Sigmoid colon (tissue), 7 donors: ENCODE data around the gene CAMTA1. TPM values are rescaled to one million over a fixed set of nuclear protein-coding genes. Genes with fewer than 3 reads are reported as not detected.

Experiments
- DNase-seq: peaks from one replicate; pipeline ENCODE4 v3.0.0-alpha.2; 2019
- H3K27ac ChIP-seq, 4 donors: fragments of 200-600 bp; sonication (generic); one replicate each; pipeline ENCODE4 v1.5.1; 2016 to 2019; ENCODE audit warnings: mild to moderate bottlenecking in 1 of 4
- H3K27me3 ChIP-seq, 3 donors: fragments of 200-600 bp; sonication (generic); one replicate each; pipeline ENCODE4 v1.5.1; 2019; ENCODE audit warnings: mild to moderate bottlenecking in 1 of 3
- H3K36me3 ChIP-seq, 4 donors: fragments of 200-600 bp; sonication (generic); one replicate each; pipeline ENCODE4 v1.5.1; 2016 to 2019
- H3K4me1 ChIP-seq, 4 donors: fragments of 200-600 bp; sonication (generic); one replicate each; pipeline ENCODE4 v1.5.1; 2017 to 2019
- H3K4me3 ChIP-seq, 4 donors: fragments of 200-600 bp; sonication (generic); one replicate each; pipeline ENCODE4 v1.5.1; 2017 to 2019; ENCODE audit warnings: mild to moderate bottlenecking in 2 of 4, moderate library complexity in 1 of 4
- H3K9me3 ChIP-seq, 4 donors: fragments of 200-600 bp in 3 of 4; sonication (generic) in 3 of 4; one replicate each; pipeline versions ENCODE4 v1.5.1 to v1.6.1; 2013 to 2019
- CTCF ChIP-seq, 4 experiments: fragments of 450-650 bp in 3 of 4; fragments of 200-600 bp in 1 of 4; IDR thresholded peaks; one replicate each; pipeline ENCODE4 v1.5.1; 2016 to 2019; ENCODE audit warnings: antibody characterized with exemption in 4 of 4, mild to moderate bottlenecking in 3 of 4, moderate library complexity in 2 of 4
- EP300 ChIP-seq, 4 donors: sonication (generic); formaldehyde crosslinking; IDR thresholded peaks; one replicate each; pipeline ENCODE4 v1.6.1; 2017; ENCODE audit warnings: antibody characterized with exemption in 4 of 4
- POLR2A ChIP-seq, 2 donors: fragments of 450-650 bp; IDR thresholded peaks; one replicate each; pipeline ENCODE4 v1.6.1; 2016; ENCODE audit warnings: antibody characterized with exemption in 2 of 2, mild to moderate bottlenecking in 2 of 2, moderate library complexity in 2 of 2
- POLR2AphosphoS5 ChIP-seq, 4 donors: sonication (generic); formaldehyde crosslinking; IDR thresholded peaks; one replicate each; pipeline ENCODE4 v1.6.1; 2017; ENCODE audit warnings: antibody characterized with exemption in 4 of 4
- WGBS, 2 donors: extraction: QIAGEN DNeasy Blood & Tissue Kit; methylation state at CpG; one replicate each; pipeline ENCODE4 v1.1.7; 2013; 5-methylcytosine and 5-hydroxymethylcytosine counted together
- intact Hi-C: fragments of 100-400 bp; cut with DNase I; formaldehyde crosslinking; loops from one replicate; pipeline ENCODE4 v1.15.1; 2023
- polyA plus RNA-seq, 3 donors: library from polyadenylated mRNA; stranded (reverse); fragments of 200-250 nt; gene quantifications; one replicate each; pipeline ENCODE4 v1.2.3, GENCODE V29; 2013
- total RNA-seq, 4 donors: library from RNA; depleted of rRNA; stranded (reverse); fragments of >200 nt; gene quantifications; one replicate each; pipeline ENCODE4 v1.1.0, GENCODE V29; 2016
- donor health status: healthy with polysubstance abuse.
- donor health status: Bipolar disorder and iron deficiency.
- donor health status: healthy.

The CAMTA1 gene
- total and polyA plus RNA-seq, 7 donors: 97.9 to 196 (median 177) TPM

DNA sequence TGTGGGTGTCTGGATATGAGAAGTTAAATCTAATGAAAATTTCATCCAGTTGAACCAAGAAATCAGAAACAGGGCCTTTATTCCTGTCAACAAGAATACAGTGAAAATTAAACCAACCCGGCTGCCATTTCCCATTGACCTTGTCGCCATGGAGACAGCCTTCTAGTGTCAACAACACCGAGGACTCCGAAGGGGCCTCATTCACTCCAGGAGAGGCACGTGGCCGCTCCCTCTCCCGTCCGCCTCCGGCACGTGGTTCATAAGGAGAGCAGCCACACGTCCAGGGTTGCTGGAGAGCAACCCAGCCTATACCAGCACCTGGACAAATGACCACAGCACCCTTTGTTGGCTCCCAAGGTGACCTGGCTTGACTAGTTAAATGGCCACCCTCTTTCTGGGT is 865.5 kb downstream of the CAMTA1 start:
- WGBS, 2 donors: 15 to 58% methylated on average over 11 of the region's 11 CpGs
- DNase-seq: no peak
- peaks cover 0 to 9% (median 4%) of the 10 kb centered on the region in 4 donors for H3K4me1 ChIP-seq
- no peak for TF ChIP-seq CTCF (IDR thresholded peaks at IDR 0.05)
- TF ChIP-seq POLR2AphosphoS5 (IDR thresholded peaks at IDR 0.05): no peak
- no peak for TF ChIP-seq EP300 (IDR thresholded peaks at IDR 0.05)
- no peak for TF ChIP-seq POLR2A (IDR thresholded peaks at IDR 0.05)
- intact Hi-C loops: no loop called here
- no peaks in the 10 kb centered on the region for H3K36me3 ChIP-seq
- H3K27ac ChIP-seq: no peak overlapping the region
- H3K4me3 ChIP-seq: no peak overlapping the region
- H3K9me3 ChIP-seq: no peaks in the 10 kb centered on the region
- H3K27me3 ChIP-seq: peaks cover 0 to 4% (median 0%) of the 10 kb centered on the region in 3 donors

GRCh38 chr1:7651203-7651602 is 865.9 kb downstream of the CAMTA1 start:
- Histone ChIP-seq H3K27me3 (peaks cover 0 to 4% (median 0%) of the 10 kb centered on the region in 3 donors), H3K36me3 (no peaks in the 10 kb centered on the region), H3K4me1 (peaks cover 0 to 9% (median 4%) of the 10 kb centered on the region in 4 donors), H3K27ac (no peak overlapping the region), H3K4me3 (no peak overlapping the region), H3K9me3 (no peaks in the 10 kb centered on the region)
- 64 to 78% methylated on average over 8 of the region's 8 CpGs for WGBS, 2 donors
- TF ChIP-seq POLR2A (IDR thresholded peaks at IDR 0.05) (no peak), EP300 (IDR thresholded peaks at IDR 0.05) (no peak), CTCF (IDR thresholded peaks at IDR 0.05) (no peak), POLR2AphosphoS5 (IDR thresholded peaks at IDR 0.05) (no peak)
- no peak for DNase-seq
- intact Hi-C loops: no loop called here

DNA sequence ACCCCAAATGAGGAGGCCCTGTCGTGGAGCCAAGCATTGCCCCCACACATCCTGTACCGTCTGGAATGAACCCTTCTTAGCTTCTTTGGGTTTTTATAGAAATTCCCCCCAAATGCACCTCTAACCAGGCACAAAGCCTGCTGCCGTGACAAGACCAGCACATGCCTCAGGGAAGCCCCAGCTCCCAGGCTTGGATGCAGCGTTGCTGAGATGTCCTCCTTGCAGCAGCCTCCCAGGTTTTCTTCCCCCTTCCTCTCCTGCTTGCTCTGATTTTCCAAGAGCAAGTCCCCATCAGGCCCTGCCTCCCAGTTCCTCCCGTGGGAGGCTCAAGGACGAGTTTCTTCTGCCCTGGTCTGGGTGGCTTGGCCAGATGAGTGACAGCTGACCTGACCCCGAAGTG is 866.8 kb downstream of the CAMTA1 start:
- intact Hi-C loops: no loop called here
- 63% methylated on average over 7 of the region's 7 CpGs for WGBS, 2 donors
- no peak overlapping the region for H3K4me3 ChIP-seq
- no peaks in the 10 kb centered on the region for H3K9me3 ChIP-seq
- no peak for DNase-seq
- no peaks in the 10 kb centered on the region for H3K36me3 ChIP-seq
- peaks cover 0 to 4% (median 0%) of the 10 kb centered on the region in 3 donors for H3K27me3 ChIP-seq
- TF ChIP-seq EP300 (IDR thresholded peaks at IDR 0.05) (no peak), POLR2AphosphoS5 (IDR thresholded peaks at IDR 0.05) (no peak), CTCF (IDR thresholded peaks at IDR 0.05) (no peak), POLR2A (IDR thresholded peaks at IDR 0.05) (no peak)
- H3K4me1 ChIP-seq: peaks cover 0 to 9% (median 2%) of the 10 kb centered on the region in 4 donors
- H3K27ac ChIP-seq: no peak overlapping the region

DNA sequence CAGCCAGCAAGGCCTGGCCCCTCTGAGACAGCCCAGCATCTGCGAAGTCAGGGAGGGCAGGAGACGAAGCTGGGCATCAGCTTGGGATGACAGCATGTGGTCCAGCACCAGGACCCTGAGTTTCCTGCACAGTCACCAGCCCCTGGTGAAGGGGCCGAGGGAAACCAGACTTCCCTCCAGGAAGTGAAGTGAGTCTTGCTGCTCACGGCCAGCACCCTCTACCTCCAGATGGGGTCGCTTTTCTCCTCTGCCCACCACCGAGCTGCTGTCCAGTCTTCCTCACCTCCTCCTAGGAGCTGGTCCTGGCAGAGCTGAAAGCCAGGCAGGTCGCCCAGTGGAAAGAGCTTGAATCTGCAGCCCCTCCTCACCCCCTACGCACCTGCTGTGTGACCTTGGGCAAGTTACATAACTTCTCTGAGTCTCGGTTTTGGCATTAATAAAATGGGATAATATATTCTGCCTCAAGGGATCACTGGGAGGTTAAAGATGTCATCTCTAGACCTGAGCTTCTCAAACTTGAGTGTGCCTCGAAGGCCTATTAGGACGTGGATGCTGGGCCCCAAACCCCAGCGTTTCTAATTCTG is 867.4 kb downstream of the CAMTA1 start:
- Histone ChIP-seq H3K27ac (no peak overlapping the region), H3K36me3 (no peaks in the 10 kb centered on the region), H3K9me3 (no peaks in the 10 kb centered on the region), H3K4me3 (no peak overlapping the region), H3K4me1 (peaks cover 0 to 3% (median 0%) of the 10 kb centered on the region in 4 donors), H3K27me3 (peaks cover 0 to 4% (median 0%) of the 10 kb centered on the region in 3 donors)
- 73 to 80% methylated on average over 12 of the region's 12 CpGs for WGBS, 2 donors
- TF ChIP-seq EP300 (IDR thresholded peaks at IDR 0.05) (no peak), POLR2AphosphoS5 (IDR thresholded peaks at IDR 0.05) (no peak), POLR2A (IDR thresholded peaks at IDR 0.05) (no peak), CTCF (IDR thresholded peaks at IDR 0.05) (no peak)
- intact Hi-C loops: no loop called here
- DNase-seq: no peak

GRCh38 chr1:7654725-7655124 is 869.5 kb downstream of the CAMTA1 start:
- Histone ChIP-seq H3K4me3 (no peak overlapping the region), H3K27ac (no peak overlapping the region), H3K9me3 (no peaks in the 10 kb centered on the region), H3K27me3 (no peaks in the 10 kb centered on the region), H3K4me1 (no peaks in the 10 kb centered on the region), H3K36me3 (no peaks in the 10 kb centered on the region)
- intact Hi-C loops: no loop called here
- TF ChIP-seq POLR2A (IDR thresholded peaks at IDR 0.05): no peak
- TF ChIP-seq POLR2AphosphoS5 (IDR thresholded peaks at IDR 0.05): no peak
- TF ChIP-seq CTCF (IDR thresholded peaks at IDR 0.05): no peak
- no peak for TF ChIP-seq EP300 (IDR thresholded peaks at IDR 0.05)
- 32 to 82% methylated on average over 1 of the region's 1 CpG for WGBS, 2 donors
- no peak for DNase-seq
